Left cardiac atrium (tissue), 4 donors: ENCODE data around the gene STK39. TPM values are rescaled to one million over a fixed set of nuclear protein-coding genes. Genes with fewer than 3 reads are reported as not detected.
A peak's percentile ranks its signal among the peaks of the same experiment; 100 is the strongest.
"Not testable (repeated sequence)": the region's sequence is repeated elsewhere in the genome, so short reads cannot be mapped to it uniquely, and the experiment has no call there.

Experiments used
- ATAC-seq, 2 donors: fragments of 200-7000 bp; cut with Tn5 transposase; one replicate each; pipeline ENCODE4 v1.9.1; 2020; ENCODE audit warnings: mild to moderate bottlenecking in 2 of 2, moderate library complexity in 2 of 2
- DNase-seq: peaks from one replicate; pipeline ENCODE4 v3.0.0-alpha.2; 2020
- intact Hi-C, 2 donors: fragments of 100-400 bp; cut with DNase I; formaldehyde crosslinking; loops; one replicate each; pipeline versions ENCODE4 v1.14.1 to v1.15.1; 2022 to 2023
- total RNA-seq, 2 donors: library from RNA; stranded (reverse); fragmentation: NEBNext Ultra II Directional; extraction: Animal tissue kit (Norgen Biotek cat#: 25700); gene quantifications; one replicate each; pipeline ENCODE4 v1.2.1, GENCODE V29; 2021
- donor health status: DM: no; HTN: yes; CAD: no.
- donor health status: DM: no; HTN: yes; CAD: no; lungs with severe emphysema.
- donor health status: DM: yes; HTN: yes; CAD: no.
- donor health status: Dilated cardiomyopathy.

The STK39 gene
- total RNA-seq, 2 donors from 2014 or later: 12.3 to 14.1 TPM

- ATAC-seq, DNase-seq, intact Hi-C loops: not testable (repeated sequence)
Measured at GRCh38 chr2:168081452-168081851, 165.9 kb downstream of the STK39 start.

DNA sequence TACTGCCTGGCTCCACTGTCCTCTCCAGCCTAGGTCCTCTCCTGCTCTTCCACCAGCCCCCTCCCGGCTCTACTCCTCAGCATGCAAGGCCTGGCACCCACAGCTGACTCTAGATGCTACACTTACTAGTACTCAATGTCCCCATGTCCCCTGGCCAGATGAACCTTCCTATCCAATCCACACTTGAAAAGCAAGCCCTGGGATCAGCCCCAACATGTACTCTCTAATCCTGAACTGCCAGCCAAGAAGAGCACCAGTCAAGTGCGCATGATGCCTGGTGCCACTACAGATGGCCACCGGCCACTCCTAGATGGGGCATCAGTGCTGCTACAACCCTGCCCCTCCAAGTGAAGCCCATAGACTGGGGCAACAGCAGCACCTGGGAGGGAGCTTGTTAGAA lies 168.2 kb downstream of the STK39 start:
- intact Hi-C loops: no loop called here
- peak; percentile 38 to 39 for ATAC-seq
- no peak for DNase-seq

- intact Hi-C loops: no loop called here
- DNase-seq (no peak), ATAC-seq (no peak)
Measured at GRCh38 chr2:168076731-168077130, 170.7 kb downstream of the STK39 start.

- intact Hi-C loops: no loop called here
- no peak for DNase-seq
- ATAC-seq: no peak
Measured at GRCh38 chr2:168075446-168075845, 171.9 kb downstream of the STK39 start.

- DNase-seq (no peak), ATAC-seq (no peak)
- intact Hi-C loops: no loop called here
Measured at GRCh38 chr2:168072626-168073303, 174.6 kb downstream of the STK39 start.

DNA sequence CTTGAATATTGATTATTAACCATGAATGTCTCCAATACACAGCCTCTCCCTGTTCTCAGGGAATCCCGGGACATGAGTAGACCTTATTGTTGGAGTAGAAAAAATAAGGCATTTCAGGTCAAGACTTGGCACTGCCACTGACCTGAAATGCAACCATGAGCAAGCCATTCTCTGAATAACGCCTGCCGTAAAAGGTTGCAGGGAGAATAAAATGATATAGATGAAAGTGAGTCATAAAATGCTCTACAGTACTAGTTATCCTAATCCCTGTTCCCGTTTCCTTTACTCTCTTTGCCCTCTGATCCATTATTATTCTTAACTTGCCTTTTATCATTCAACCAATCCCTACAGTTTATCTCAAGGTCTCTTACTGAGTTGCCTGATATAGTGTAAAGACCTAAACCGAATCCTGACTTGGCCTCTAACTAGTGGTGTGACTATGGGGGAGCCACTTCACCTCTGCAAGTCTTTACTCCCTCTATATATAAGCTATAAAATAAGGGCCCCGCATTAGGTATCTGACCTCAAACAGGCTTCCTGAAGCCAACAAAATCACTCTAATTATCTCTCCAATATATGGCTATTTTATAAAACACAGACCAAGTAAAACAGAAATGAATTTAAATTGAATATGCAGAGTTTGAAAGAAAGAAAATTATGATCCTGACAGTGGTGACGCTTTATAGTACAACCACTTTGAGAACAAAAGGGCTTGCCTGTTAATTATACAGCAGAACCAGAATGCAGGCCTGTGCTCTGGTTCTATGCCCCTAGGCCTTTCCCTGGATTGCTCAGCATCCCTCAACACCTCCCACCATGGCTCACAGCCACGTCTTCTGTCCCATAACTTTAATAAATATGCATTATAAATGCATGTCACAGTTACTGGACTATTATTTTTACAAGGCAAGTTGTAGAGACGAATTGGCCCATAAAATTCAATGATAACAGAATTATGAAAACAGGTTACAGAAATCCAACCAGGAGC lies 183.1 kb downstream of the STK39 start:
- DNase-seq (no peak), ATAC-seq (no peak)
- intact Hi-C loops: no loop called here

- intact Hi-C loops: no loop called here
- ATAC-seq: no peak
- DNase-seq: no peak
Measured at GRCh38 chr2:168062936-168063335, 184.5 kb downstream of the STK39 start.

- no peak for DNase-seq
- intact Hi-C loops: no loop called here
- ATAC-seq: no peak
Measured at GRCh38 chr2:168062054-168062453, 185.3 kb downstream of the STK39 start.

GRCh38 chr2:168060986-168061750 lies 186.2 kb downstream of the STK39 start:
- DNase-seq: no peak
- no peak for ATAC-seq
- intact Hi-C loops: no loop called here

DNA sequence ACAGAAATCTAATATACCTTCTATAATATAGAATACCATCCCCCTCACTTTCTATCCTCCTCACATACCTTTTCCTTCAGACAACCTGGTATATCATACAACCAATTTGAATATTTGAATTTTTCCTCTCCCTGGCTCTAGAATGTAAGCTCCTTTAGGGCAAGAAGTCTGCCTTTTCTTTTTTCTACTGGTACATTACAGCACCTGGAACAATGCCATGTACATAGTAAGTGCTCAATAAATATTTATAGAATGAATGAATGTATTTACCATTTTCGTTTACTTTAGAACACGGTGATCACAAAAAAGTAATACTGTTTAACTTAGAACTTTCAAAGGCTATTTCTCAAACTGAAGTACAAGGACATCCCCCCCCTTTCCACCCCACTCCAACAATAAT lies 187.6 kb downstream of the STK39 start:
- intact Hi-C loops: no loop called here
- no peak for ATAC-seq
- DNase-seq: no peak

- no peak for ATAC-seq
- intact Hi-C loops: no loop called here
- DNase-seq: no peak
Measured at GRCh38 chr2:168058675-168059074, 188.7 kb downstream of the STK39 start.

DNA sequence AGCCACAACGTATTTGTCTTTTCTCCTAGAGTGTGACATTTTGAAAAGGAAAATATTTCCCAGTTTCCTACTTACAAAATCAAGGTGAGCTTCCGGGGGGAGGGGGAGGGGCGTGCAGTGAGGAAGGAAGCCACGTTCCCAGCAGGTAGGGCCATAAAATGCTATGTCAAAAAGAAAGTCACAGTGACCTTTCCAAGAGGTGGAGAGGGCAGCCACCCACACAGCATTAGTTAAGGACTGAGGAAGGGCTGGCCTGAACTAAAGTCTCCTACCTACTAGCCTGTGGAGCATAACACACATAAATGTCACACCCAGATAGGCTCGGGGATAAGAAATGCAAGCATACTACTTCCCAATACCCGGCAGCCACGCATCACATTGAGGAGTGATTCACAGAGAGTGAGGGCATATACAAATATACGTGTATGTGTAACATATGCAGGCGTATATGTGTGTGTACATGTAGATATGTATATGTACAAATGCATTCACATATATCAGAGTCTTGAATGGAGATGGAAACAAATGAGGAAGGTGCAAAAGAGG lies 191.1 kb downstream of the STK39 start:
- DNase-seq: no peak
- intact Hi-C loops: no loop called here
- ATAC-seq: no peak

GRCh38 chr2:168054657-168055056 lies 192.7 kb downstream of the STK39 start:
- no peak for DNase-seq
- no peak for ATAC-seq
- intact Hi-C loops: no loop called here

DNA sequence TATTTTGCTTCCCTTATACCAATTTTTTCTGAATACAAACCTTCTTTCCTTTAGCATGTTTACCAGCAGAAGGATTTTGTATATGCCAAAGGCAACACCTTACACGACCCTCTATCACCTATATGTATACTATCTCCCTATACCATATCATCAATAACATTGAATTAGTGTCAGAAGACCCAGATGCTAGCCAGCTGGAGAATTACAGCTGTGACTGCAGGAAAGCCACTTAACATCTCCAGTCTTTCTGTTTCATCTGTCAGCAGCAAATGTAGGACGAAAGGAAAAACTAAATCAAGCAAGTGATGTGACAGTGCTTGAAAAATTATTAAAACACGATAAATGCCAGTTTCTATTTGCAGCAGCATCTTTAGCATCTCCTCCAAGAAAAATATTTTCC lies 193.7 kb downstream of the STK39 start:
- DNase-seq (no peak), ATAC-seq (no peak)
- intact Hi-C loops: no loop called here

DNA sequence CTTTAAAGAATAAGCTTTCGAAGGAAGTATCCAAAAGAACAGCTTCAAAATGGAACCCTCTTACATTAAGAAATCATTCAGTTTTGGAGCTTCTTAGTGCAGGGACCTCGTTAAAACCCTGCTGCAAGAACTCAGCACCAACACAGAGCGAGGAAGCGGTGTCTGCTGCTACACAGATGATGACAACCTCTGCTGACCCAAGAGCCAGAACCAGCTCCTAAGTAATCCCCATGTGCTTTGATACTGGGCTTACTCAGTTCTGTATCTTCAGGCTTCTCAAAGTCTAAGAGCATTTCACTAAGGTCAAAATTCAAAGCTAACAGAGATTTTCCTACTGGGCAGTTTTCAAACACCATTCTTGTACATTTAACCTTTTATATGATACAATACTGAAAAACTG lies 194.6 kb downstream of the STK39 start:
- DNase-seq: no peak
- intact Hi-C loops: no loop called here
- ATAC-seq: no peak

GRCh38 chr2:168050377-168050776 lies 197.0 kb downstream of the STK39 start:
- DNase-seq (no peak), ATAC-seq (no peak)
- intact Hi-C loops: no loop called here

- intact Hi-C loops: no loop called here
- ATAC-seq (no peak), DNase-seq (no peak)
Measured at GRCh38 chr2:168049609-168050008, 197.8 kb downstream of the STK39 start.

DNA sequence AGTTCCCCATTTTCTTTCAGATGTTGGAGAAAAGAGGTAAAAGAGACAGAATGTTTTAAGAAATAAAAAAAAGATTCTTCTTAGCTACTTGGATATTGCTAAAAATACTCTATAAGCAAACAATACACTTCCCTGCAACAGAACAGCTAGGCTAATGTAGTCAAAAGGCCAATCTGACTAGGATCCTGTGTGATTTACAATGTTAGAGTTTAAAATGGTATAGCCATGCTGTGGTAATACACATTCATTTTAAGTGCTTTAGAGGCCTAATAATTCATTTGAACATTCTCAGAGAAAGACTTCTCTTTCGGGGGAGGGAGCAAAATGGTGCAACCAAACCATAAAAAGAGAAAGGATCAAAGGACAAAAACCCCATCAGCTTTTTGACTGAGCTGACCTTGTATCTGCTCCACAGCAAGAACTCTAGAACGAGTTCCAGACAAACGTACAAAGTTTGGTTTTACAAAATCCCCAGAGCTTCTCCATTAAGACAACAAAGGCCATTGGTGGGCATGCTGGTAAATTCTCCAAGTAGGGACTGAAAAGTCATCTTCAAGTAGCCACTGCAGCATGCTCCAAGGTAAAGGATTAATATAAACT lies 200.2 kb downstream of the STK39 start:
- DNase-seq (no peak), ATAC-seq (no peak)
- intact Hi-C loops: no loop called here

GRCh38 chr2:168044579-168044978 lies 202.8 kb downstream of the STK39 start:
- intact Hi-C loops: no loop called here
- no peak for ATAC-seq

More at GRCh38 chr2:168044579-168044978, 202.8 kb downstream of the STK39 start:
- DNase-seq: no peak
